SK-N-DZ (cell line): Measurements from ENCODE around the gene PRKRIP1. TPM values are rescaled to one million over a fixed set of nuclear protein-coding genes. Genes with fewer than 3 reads are reported as not detected.
"Not testable (repeated sequence)": the region's sequence is repeated elsewhere in the genome, so short reads cannot be mapped to it uniquely, and the experiment has no call there.

Experiments
- DNase-seq: peaks from one replicate; pipeline ENCODE4 v3.0.0-alpha.2; 2015; ENCODE audit warnings: low spot score
- polyA plus RNA-seq, 2 experiments: library from polyadenylated mRNA; depleted of rRNA; stranded (reverse); fragments of >200 nt; gene quantifications; 2 replicates each; pipeline ENCODE4 v1.2.3, GENCODE V29; 2014

Gene PRKRIP1
- 27.2 and 37.1 TPM in 2 replicates for polyA plus RNA-seq (2014; cell fraction: cytosol; rRNA removed)
- polyA plus RNA-seq (2014; cell fraction: nucleus; rRNA removed): 77.9 and 91.7 TPM in 2 replicates

- peak; percentile 90 for DNase-seq
Observed at GRCh38 chr7:102395873-102396709, at the start of gene PRKRIP1. PRKRIP1 (plus strand) TSS chr7:102396363; CDS start chr7:102396412, 49 bp downstream.

GRCh38 chr7:102346983-102347382 lies 49.2 kb upstream of the PRKRIP1 start:
- not testable (repeated sequence) for DNase-seq

GRCh38 chr7:102356344-102356743 lies 39.8 kb upstream of the PRKRIP1 start, which contains the start of gene SPDYE6:
SPDYE6 (minus strand) TSS chr7:102356444; CDS start chr7:102356023, 421 bp downstream.
- not testable (repeated sequence) for DNase-seq

- peak; percentile 100 for DNase-seq
Observed at GRCh38 chr7:102363549-102364393, 32.4 kb upstream of the PRKRIP1 start.

- DNase-seq: not testable (repeated sequence)
Observed at GRCh38 chr7:102364394-102364886, 31.7 kb upstream of the PRKRIP1 start.

DNA sequence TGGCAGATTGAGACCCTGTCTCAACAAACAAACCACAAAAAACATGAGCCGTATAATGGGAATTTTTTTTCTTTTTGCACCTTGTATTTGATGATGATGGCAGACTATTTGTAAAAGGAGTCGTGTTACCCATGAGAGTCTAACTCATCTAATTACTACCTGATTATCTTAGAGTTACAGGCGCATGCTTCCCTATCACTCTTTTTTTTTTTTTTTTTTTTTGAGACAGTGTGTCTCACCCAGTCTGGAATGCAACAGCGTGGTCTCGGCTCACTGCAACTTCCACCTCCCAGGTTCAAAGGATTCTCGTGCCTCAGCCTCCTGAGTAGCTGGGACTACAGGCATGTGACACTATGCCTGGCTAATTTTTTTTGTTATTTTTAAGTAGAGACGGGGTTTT lies 30.8 kb upstream of the PRKRIP1 start:
- not testable (repeated sequence) for DNase-seq

GRCh38 chr7:102370038-102370437 lies 26.1 kb upstream of the PRKRIP1 start:
- not testable (repeated sequence) for DNase-seq

DNA sequence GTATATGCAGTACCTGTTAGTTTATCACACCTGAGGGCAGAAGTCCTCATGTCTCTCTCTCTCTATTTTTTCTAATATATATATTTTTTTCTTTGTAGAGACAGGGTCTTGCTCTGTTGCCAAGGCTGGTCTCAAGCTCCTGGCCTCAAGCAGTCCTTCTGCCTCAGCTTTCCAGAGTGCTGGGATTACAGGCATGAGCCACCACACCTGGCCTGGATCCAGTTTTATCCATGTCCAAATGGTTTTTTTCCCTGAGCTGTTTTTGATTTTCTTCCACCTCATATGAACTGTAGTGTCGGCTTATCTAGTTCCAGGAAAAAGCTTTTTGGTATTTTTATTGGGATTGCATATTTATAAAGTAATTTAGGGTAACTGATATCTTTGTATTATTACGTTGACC lies 23.4 kb upstream of the PRKRIP1 start:
- not testable (repeated sequence) for DNase-seq

GRCh38 chr7:102376964-102377466 lies 19.1 kb upstream of the PRKRIP1 start:
- no peak for DNase-seq

- DNase-seq: not testable (repeated sequence)
Observed at GRCh38 chr7:102380837-102381236, 15.3 kb upstream of the PRKRIP1 start.

- peak; percentile 82 for DNase-seq
Observed at GRCh38 chr7:102381696-102382425, 14.3 kb upstream of the PRKRIP1 start.

- DNase-seq: no peak
Observed at GRCh38 chr7:102387064-102387463, 9.1 kb upstream of the PRKRIP1 start.

- no peak for DNase-seq
Observed at GRCh38 chr7:102389810-102390209, 6.4 kb upstream of the PRKRIP1 start.

DNA sequence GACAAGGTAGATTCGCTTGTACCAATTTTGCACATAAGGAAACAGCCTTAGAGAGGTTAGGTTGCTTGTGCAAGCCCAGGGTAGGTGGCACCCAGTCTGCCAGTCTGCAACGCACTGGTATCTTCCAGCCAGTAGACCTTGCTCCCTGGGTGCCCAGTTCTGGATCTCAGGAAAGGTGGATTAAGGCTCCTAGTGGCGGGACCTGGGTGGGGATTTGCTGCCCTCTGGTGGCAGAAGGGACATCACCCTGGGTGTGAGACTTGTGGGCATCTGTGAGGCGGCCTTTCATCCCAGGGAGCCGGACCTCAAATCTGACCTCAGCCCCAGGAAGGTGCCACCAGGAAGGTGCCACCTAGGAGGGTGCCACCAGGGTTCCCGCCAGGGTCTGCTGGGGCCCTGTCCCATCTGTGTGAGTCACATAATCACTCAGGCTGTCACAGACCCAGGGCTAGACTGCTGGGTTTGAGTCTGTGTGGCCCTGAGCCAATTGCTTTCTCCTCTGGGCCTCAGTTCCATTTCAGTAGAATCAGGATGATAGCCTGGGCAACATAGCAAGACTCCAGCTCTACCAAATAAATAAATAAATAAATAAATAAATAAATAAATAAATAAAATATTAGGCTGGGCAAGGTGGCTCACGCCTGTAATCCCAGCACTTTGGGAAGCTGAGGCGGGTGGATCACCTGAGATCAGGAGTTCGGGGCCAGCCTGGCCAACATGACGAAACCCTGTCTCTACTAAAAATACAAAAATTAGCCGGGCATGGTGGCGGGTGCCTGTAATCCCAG lies 5.3 kb upstream of the PRKRIP1 start:
- peak; percentile 83 for DNase-seq

- no peak for DNase-seq
Observed at GRCh38 chr7:102392330-102392729, 3.8 kb upstream of the PRKRIP1 start.

DNA sequence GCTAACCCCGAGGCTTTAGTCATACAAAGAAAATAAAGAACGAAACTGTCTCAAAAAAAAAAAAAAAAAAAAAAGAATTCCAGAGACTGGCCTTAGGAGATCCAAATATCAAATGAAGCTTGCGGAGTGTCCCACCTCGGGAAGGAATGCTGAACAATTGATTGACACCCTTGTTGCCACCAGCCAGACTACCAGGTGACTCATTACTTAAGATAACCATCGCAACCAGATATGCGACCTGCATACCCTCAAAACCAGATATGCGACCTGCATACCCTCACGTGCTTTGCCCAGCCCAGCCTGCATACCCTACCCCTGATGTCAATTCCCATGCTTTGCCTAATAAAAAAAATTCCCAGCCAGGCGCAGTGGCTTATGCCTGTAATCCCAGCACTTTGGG lies 2.7 kb upstream of the PRKRIP1 start:
- DNase-seq: no peak

DNA sequence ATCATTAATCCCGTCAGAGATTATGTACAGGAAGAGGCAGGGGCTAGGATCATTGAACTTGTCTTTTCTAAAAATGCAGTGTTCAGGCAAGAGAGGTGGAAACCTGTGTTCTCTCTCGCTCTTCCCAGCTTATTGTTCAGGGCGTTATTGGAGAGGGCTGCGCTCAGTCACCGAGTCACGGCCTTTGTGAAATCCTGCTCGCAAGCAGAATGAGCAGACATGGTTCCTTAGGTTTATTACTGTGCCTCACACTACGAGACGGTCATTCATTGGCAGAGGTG lies 631 bp upstream of the PRKRIP1 start:
- DNase-seq: no peak

DNA sequence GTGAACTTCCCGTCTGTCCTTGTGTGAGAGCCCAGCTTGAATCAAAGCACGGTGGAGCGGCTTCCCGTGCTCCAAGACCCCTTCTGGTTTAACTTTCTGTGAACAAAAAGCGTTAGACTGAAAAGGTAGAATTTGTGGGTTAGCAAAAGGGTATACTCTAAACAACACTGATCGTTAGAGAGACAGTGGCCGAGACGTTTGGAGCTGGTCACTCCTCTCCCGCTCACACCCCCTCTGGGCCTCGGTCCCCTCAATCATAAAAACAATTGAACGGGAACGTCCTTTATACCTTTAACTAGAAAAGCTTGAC lies 502 bp downstream of the PRKRIP1 start:
- DNase-seq: no peak

DNA sequence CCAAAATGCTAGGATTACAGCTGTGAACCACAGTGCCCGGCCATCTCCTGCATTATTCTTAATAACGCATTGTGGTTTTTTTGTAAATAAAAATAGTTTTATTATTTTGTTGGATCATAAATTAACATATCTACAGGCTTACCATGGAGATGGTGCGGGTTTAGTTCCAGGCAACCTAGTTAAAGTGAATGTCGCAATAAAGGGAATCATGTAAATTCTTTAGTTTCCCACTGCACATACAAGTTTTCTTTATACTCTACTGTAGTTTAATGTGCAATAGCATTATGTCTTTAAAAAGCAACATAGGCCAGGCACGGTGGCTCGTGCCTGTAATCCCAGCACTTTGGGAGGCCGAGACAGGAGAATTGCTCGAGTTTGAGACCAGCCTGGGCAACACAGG lies 2.4 kb downstream of the PRKRIP1 start:
- no peak for DNase-seq

DNA sequence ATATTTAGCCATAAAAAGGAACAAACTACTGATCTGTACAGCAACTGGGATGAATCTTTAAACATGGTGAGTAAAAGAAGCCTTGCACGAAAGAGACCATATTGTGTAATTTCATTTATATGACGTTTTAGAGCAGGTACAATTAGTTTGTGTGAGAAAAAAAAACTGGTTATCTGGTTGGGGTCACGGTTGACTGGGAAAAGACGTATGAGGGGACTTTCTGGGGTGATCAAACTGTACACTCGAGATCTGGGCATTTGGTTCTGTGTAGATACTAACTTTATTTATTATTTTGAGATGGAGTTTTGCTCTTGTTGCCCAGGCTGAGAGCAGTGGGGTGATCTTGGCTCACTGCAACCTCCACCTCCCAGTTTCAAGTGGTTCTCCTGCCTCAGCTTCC lies 4.2 kb downstream of the PRKRIP1 start:
- DNase-seq: no peak

DNA sequence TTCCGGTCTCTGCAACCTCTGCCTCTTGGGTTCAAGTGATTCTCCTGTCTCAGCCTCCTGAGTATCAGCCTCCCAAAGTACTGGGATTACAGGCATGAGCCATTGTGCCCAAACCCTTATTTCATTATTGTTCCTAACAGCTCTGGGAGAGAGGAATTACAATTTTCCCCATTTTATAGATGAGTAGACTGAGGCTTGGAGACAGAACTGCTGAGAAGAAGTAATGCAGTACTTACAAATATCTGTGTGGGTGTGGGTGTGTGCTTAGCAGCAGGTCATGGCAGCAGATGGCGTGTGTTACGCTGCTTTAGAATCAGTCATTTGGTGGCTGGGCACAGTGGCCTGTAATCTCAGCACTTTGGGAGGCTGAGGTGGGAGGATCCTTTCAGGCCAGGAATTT lies 7.4 kb downstream of the PRKRIP1 start:
- no peak for DNase-seq
